B cell (primary cell): ENCODE results near the gene CDH13. TPM values are rescaled to one million over a fixed set of nuclear protein-coding genes. Genes with fewer than 3 reads are reported as not detected.

ENCODE experiments used
- ATAC-seq: fragments of 200-7000 bp; cut with Tn5 transposase; one replicate; pipeline ENCODE4 v1.10.0; 2021; ENCODE audit warnings: low read depth, mild to moderate bottlenecking, moderate number of reproducible peaks, moderate library complexity
- CTCF ChIA-PET: fragments of 350-600 bp; sonication (Branson Sonifier 250); formaldehyde crosslinking; loops from one replicate; lab custom pipeline; 2021; ENCODE audit warnings: antibody characterized with exemption, inconsistent platforms; lab: Charles Lee
- POLR2A ChIA-PET: fragments of 350-600 bp; sonication (Branson Sonifier 250); formaldehyde crosslinking; loops from one replicate; lab custom pipeline; 2021; ENCODE audit warnings: antibody characterized with exemption; lab: Charles Lee
- DNase-seq: peaks from one replicate; pipeline ENCODE4 v3.0.0; 2013
- H2AFZ ChIP-seq: 2 replicates; pipeline ENCODE4 v1.6.1; 2012; ENCODE audit warnings: mild to moderate bottlenecking, low read depth, low read length; ENCODE audit not compliant: insufficient read depth, poor library complexity, severe bottlenecking
- H3K27ac ChIP-seq, 2 donors: 1 replicate in 1 of 2; 2 replicates in 1 of 2; pipeline ENCODE4 v1.5.1; 2012 to 2013; ENCODE audit warnings: low read length in 2 of 2, mild to moderate bottlenecking in 2 of 2, moderate library complexity in 1 of 2
- H3K27me3 ChIP-seq, 4 experiments: fragments of 200-600 bp in 1 of 4; sonication (generic) in 1 of 4; replicated peaks in 1 of 4; 1 replicate in 2 of 4; 2 replicates in 2 of 4; pipeline versions ENCODE4 v1.6.1 to v1.7.0; 2013 to 2016; ENCODE audit warnings: low read length in 3 of 4, mild to moderate bottlenecking in 2 of 4, mixed read lengths in 1 of 4, moderate library complexity in 1 of 4; ENCODE audit not compliant: insufficient read depth in 4 of 4, control insufficient read depth in 3 of 4; ENCODE audit errors: control extremely low read depth in 1 of 4
- H3K36me3 ChIP-seq, 2 experiments: replicated peaks in 1 of 2; 1 replicate in 1 of 2; 2 replicates in 1 of 2; pipeline versions ENCODE4 v1.6.1 to v1.7.1; 2013; ENCODE audit warnings: low read length in 1 of 2; ENCODE audit not compliant: insufficient read depth in 2 of 2, control insufficient read depth in 1 of 2; ENCODE audit errors: control extremely low read depth in 1 of 2, extremely low read depth in 1 of 2
- H3K4me1 ChIP-seq, 2 donors: fragments of 200-600 bp in 1 of 2; sonication (generic) in 1 of 2; 1 replicate in 1 of 2; 2 replicates in 1 of 2; pipeline versions ENCODE4 v1.5.1 to v1.6.1; 2013 to 2017; ENCODE audit warnings: low read length in 2 of 2; ENCODE audit not compliant: control insufficient read depth in 2 of 2, insufficient read depth in 2 of 2
- H3K4me2 ChIP-seq: replicated peaks from 2 replicates; pipeline ENCODE3; 2012; ENCODE audit warnings: mild to moderate bottlenecking, low read depth, low read length; ENCODE audit not compliant: poor library complexity, severe bottlenecking
- H3K4me3 ChIP-seq, 5 experiments: fragments of 200-600 bp in 1 of 5; sonication (generic) in 1 of 5; 1 replicate in 3 of 5; 2 replicates in 2 of 5; pipeline versions ENCODE4 v1.5.1 to v1.7.0; 2011 to 2016; ENCODE audit warnings: low read length in 4 of 5, mild to moderate bottlenecking in 4 of 5, low read depth in 2 of 5, control low read depth in 1 of 5, moderate library complexity in 1 of 5; ENCODE audit not compliant: insufficient read depth in 1 of 5; ENCODE audit errors: control extremely low read depth in 1 of 5, extremely low read depth in 1 of 5
- H3K79me2 ChIP-seq: fragments of 200-600 bp; sonication (generic); one replicate; pipeline ENCODE4 v1.6.0; 2016; ENCODE audit warnings: low read length; ENCODE audit not compliant: control insufficient read depth, insufficient read depth
- H3K9ac ChIP-seq: fragments of 200-600 bp; sonication (generic); 2 replicates; pipeline ENCODE4 v1.6.1; 2017; ENCODE audit warnings: mild to moderate bottlenecking, low read length, moderate library complexity
- H3K9me3 ChIP-seq, 3 donors: one replicate each; pipeline versions ENCODE4 v1.6.1 to v1.7.1; 2013; ENCODE audit warnings: low read length in 2 of 3; ENCODE audit not compliant: control insufficient read depth in 2 of 3, insufficient read depth in 1 of 3; ENCODE audit errors: control extremely low read depth in 1 of 3
- H4K20me1 ChIP-seq: 2 replicates; pipeline ENCODE4 v1.6.0; 2012; ENCODE audit warnings: mild to moderate bottlenecking, low read length; ENCODE audit not compliant: insufficient read depth, control insufficient read depth, poor library complexity, severe bottlenecking
- H3K27ac Mint-ChIP-seq: one replicate; pipeline ENCODE4 v1.8.0; 2021; ENCODE audit warnings: mixed read lengths
- H3K27me3 Mint-ChIP-seq: one replicate; pipeline ENCODE4 v1.8.0; 2021; ENCODE audit warnings: mixed read lengths
- H3K4me1 Mint-ChIP-seq: one replicate; pipeline ENCODE4 v1.8.0; 2021; ENCODE audit warnings: mixed read lengths
- H3K4me3 Mint-ChIP-seq: one replicate; pipeline ENCODE4 v1.8.0; 2021; ENCODE audit warnings: mixed read lengths
- H3K9me3 Mint-ChIP-seq: one replicate; pipeline ENCODE4 v1.8.0; 2022; ENCODE audit warnings: mixed read lengths; ENCODE audit not compliant: insufficient read depth
- EZH2 ChIP-seq: IDR thresholded peaks from 2 replicates; pipeline ENCODE4 v1.6.1; 2012; ENCODE audit warnings: borderline replicate concordance, low read depth, mild to moderate bottlenecking, moderate library complexity, low read length; ENCODE audit not compliant: insufficient read depth, poor library complexity, severe bottlenecking
- WGBS: methylation state at CpG from one replicate; pipeline ENCODE4 v1.1.5; 2013; ENCODE audit warnings: missing lambda C conversion rate; ENCODE audit not compliant: insufficient coverage; 5-methylcytosine and 5-hydroxymethylcytosine counted together
- intact Hi-C: fragments of 100-400 bp; cut with micrococcal nuclease; formaldehyde crosslinking; loops from one replicate; pipeline ENCODE4 v1.10.0; 2022
- polyA plus RNA-seq: library from polyadenylated mRNA; depleted of rRNA; stranded (reverse); fragments of >200 nt; gene quantifications from 2 replicates; pipeline ENCODE4 v1.2.3, GENCODE V29; 2012
- total RNA-seq, 2 donors: library from RNA; stranded (reverse); fragments of 120-200 nt in 1 of 2; gene quantifications; 1 replicate in 1 of 2; 2 replicates in 1 of 2; pipeline versions ENCODE4 v1.2.3 to v1.2.4, GENCODE V29; 2013 to 2022
- TF ChIP-seq, protein P1 (sequence below): fragments of 200-600 bp; IDR thresholded peaks from one replicate; pipeline ENCODE4 v1.8.0; 2022; ENCODE audit warnings: antibody characterized with exemption, mild to moderate bottlenecking

CDH13 gene
- total and polyA plus RNA-seq, 2 donors (not counting 1 experiment from before 2014, with no cell fraction given): not detected

- no peak for TF ChIP-seq EZH2
- TF ChIP-seq, protein P1, sequence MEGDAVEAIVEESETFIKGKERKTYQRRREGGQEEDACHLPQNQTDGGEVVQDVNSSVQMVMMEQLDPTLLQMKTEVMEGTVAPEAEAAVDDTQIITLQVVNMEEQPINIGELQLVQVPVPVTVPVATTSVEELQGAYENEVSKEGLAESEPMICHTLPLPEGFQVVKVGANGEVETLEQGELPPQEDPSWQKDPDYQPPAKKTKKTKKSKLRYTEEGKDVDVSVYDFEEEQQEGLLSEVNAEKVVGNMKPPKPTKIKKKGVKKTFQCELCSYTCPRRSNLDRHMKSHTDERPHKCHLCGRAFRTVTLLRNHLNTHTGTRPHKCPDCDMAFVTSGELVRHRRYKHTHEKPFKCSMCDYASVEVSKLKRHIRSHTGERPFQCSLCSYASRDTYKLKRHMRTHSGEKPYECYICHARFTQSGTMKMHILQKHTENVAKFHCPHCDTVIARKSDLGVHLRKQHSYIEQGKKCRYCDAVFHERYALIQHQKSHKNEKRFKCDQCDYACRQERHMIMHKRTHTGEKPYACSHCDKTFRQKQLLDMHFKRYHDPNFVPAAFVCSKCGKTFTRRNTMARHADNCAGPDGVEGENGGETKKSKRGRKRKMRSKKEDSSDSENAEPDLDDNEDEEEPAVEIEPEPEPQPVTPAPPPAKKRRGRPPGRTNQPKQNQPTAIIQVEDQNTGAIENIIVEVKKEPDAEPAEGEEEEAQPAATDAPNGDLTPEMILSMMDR: no peak
- Histone ChIP-seq H3K27me3 (no peaks in the 10 kb centered on the region), H3K4me2 (no peak overlapping the region), H3K79me2 (peaks cover 22% of the 10 kb centered on the region), H3K4me3 (no peak overlapping the region), H3K9ac (no peak overlapping the region), H4K20me1 (no peaks in the 10 kb centered on the region), H3K36me3 (peaks cover 0 to 3% of the 10 kb centered on the region in 2 experiments), H3K27ac (no peak overlapping the region), H2AFZ (no peak overlapping the region), H3K9me3 (no peaks in the 10 kb centered on the region), H3K4me1 (peaks cover 6 to 15% of the 10 kb centered on the region in 2 donors)
- no peaks in the 10 kb centered on the region for H3K9me3 Mint-ChIP-seq
- POLR2A ChIA-PET: no interaction called here
- DNase-seq: no peak
- H3K4me3 Mint-ChIP-seq: no peak overlapping the region
- ATAC-seq: no peak
- intact Hi-C loops: no loop called here
- CTCF ChIA-PET: no interaction called here
- no peak overlapping the region for H3K27ac Mint-ChIP-seq
- no peaks in the 10 kb centered on the region for H3K27me3 Mint-ChIP-seq
- no CpG with 5 or more reads among the region's 1 CpG for WGBS
- H3K4me1 Mint-ChIP-seq: peaks cover 17% of the 10 kb centered on the region
Measured at GRCh38 chr16:83799336-83799735, 1172.6 kb downstream of the CDH13 start.

DNA sequence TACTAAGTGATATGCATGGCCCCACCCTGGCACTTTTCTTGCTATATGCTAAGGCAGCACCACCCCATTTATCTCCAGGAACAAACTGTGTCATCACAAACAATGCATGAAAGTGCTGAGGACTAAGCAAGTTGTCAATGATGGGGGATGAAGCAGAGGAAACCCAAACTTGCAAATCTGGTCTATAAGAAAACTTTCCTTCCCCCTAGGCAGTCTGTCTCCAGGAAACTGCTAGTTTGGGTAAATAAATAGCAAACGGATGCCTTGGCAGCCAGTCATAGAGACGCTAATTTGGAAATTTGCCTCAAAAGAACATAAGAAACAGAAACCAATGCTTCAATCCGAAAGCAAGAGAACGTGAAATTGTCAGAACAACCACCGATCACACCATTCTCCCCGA lies 1175.4 kb downstream of the CDH13 start:
- Histone ChIP-seq H3K4me2 (peak overlapping the region; percentile 40), H3K4me3 (peak overlapping the region in 1 of 5 experiments; percentile 12), H3K4me1 (peaks cover 31 to 42% of the 10 kb centered on the region in 2 donors), H3K79me2 (peaks cover 32% of the 10 kb centered on the region), H2AFZ (no peak overlapping the region), H3K9ac (peak overlapping the region; percentile 43), H3K9me3 (peaks cover 0 to 6% (median 0%) of the 10 kb centered on the region in 3 donors), H3K27ac (peak overlapping the region; percentile 47 to 60), H3K36me3 (no peaks in the 10 kb centered on the region), H4K20me1 (no peaks in the 10 kb centered on the region), H3K27me3 (no peaks in the 10 kb centered on the region)
- ChIA-PET POLR2A (no interaction called here), CTCF (no interaction called here)
- 40% methylated on average over 2 of the region's 6 CpGs for WGBS
- DNase-seq (peak; percentile 42), ATAC-seq (no peak)
- Mint-ChIP-seq H3K27ac (peak overlapping the region; percentile 63), H3K9me3 (peaks cover 2% of the 10 kb centered on the region), H3K27me3 (no peaks in the 10 kb centered on the region), H3K4me1 (peaks cover 42% of the 10 kb centered on the region), H3K4me3 (peak overlapping the region; percentile 71)
- intact Hi-C loops: loop anchor here (10.0 kb wide), 1 partner anchor 57 kb away; no protein-coding TSS in a partner anchor
- TF ChIP-seq EZH2: no peak
- TF ChIP-seq, protein P1: no peak
